GM23248 (cell line): Measurements from ENCODE around the gene PRKAG1.

Source experiments
- EZH2 ChIP-seq: fragments of 200-600 bp; sonication (generic); IDR thresholded peaks from 2 replicates; pipeline ENCODE4 v1.6.1; 2018; ENCODE audit warnings: antibody characterized with exemption, mild to moderate bottlenecking; ENCODE audit not compliant: insufficient read depth, poor library complexity, severe bottlenecking
- EZH2phosphoT487 ChIP-seq: fragments of 200-600 bp; sonication (generic); IDR thresholded peaks from 2 replicates; pipeline ENCODE4 v1.6.1; 2018; ENCODE audit warnings: antibody characterized with exemption, moderate library complexity, mild to moderate bottlenecking, low read depth; ENCODE audit not compliant: insufficient read depth

DNA sequence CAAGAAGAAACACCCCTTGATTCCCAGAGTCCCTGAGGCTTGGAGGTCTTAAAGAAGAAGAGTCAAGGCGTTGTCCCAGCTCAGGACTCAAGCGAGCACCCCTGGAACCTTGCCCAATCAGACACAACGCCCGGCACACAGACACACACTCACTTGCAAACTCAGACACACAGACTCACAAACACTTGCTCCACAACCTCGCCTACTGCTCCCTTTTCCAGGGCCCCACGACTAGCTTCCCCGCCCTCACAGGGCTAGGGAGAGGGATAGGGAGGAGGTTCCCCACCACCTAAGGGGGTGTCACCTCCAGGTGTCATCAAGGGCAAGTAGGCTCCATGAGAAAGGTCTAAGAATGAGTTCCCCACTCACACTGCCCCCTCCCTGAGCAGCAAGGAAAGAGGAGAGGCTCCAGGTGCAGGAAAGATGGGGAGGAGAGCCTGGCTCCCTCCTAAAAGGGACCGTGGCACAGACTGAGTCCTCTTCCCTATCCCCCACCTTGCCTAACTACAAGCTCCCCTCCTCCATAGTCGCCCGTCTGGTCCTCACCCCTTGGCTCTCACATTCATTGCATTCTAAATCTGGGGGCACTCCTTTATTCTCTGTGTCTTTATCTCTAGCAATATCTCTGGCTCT, 47.8 kb downstream of the PRKAG1 start:
- no peak for TF ChIP-seq EZH2phosphoT487
- TF ChIP-seq EZH2, result peak; percentile 61
